ENCODE data around the gene TAMALIN. TPM values are rescaled to one million over a fixed set of nuclear protein-coding genes. Genes with fewer than 3 reads are reported as not detected.

Gene TAMALIN
- total RNA-seq (100 to 1,000 TPM in 1 of 7 donors, 10 to 100 TPM in 6; 31.7 to 141 (median 69.5) TPM), polyA plus RNA-seq (10 to 100 TPM; 25.5 to 38.2 (median 35.2) TPM)
- long read RNA-seq, donor 1, transcript GRASP-201 (8 exons, 1,933 nt) = major isoform, 13 of 14 reads
- long read RNA-seq, donor 1, partial matches to known transcripts = 0 of 14 reads
- long read RNA-seq, donor 1, other reads (novel, unspliced or antisense) = 0 of 14 reads
- long read RNA-seq, donor 2, transcript GRASP-201 (8 exons, 1,933 nt) = major isoform, 15 of 15 reads
- long read RNA-seq, donor 2, partial matches to known transcripts = 0 of 15 reads
- long read RNA-seq, donor 2, other reads (novel, unspliced or antisense) = 0 of 15 reads

DNA sequence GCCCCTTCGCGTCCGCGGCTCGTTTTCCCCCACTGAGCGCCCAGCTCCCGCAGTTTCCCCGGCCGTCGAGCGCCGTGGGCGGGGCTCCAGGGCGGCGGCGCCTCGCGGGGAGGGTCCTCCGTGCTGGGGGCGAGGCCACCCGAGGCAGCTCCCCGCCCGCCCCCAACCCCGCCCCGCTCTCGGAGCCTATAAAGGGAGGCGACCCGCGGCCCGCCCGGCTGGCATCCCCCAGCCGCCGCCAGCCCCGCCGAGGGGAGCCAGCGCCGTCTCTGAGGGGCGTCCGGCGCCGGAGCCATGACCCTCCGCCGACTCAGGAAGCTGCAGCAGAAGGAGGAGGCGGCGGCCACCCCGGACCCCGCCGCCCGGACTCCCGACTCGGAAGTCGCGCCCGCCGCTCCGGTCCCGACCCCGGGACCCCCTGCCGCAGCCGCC is at the start of gene TAMALIN:
TAMALIN (plus strand) TSS at position 221 of the 432 bp plus-strand sequence; CDS start at position 295, 74 bp downstream.
- intact Hi-C loops (cut with DNase I; ENCODE audit: low total_unique reads) = no loop called here
- TF ChIP-seq POLR2A (IDR thresholded peaks at IDR 0.05) (peak; percentile 85 to 96 (median 91)), POLR2AphosphoS5 (IDR thresholded peaks at IDR 0.05) (peak; percentile 97 to 99 (median 97))
- TF ChIP-seq, protein P1, sequence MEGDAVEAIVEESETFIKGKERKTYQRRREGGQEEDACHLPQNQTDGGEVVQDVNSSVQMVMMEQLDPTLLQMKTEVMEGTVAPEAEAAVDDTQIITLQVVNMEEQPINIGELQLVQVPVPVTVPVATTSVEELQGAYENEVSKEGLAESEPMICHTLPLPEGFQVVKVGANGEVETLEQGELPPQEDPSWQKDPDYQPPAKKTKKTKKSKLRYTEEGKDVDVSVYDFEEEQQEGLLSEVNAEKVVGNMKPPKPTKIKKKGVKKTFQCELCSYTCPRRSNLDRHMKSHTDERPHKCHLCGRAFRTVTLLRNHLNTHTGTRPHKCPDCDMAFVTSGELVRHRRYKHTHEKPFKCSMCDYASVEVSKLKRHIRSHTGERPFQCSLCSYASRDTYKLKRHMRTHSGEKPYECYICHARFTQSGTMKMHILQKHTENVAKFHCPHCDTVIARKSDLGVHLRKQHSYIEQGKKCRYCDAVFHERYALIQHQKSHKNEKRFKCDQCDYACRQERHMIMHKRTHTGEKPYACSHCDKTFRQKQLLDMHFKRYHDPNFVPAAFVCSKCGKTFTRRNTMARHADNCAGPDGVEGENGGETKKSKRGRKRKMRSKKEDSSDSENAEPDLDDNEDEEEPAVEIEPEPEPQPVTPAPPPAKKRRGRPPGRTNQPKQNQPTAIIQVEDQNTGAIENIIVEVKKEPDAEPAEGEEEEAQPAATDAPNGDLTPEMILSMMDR (IDR thresholded peaks at IDR 0.05 in 8 of 11, conservative IDR thresholded peaks at IDR 0.05 in 3 of 11) = no peak
- peaks cover 20 to 80% (median 62%) of the 10 kb centered on the region in 6 donors for H3K4me1 ChIP-seq

DNA sequence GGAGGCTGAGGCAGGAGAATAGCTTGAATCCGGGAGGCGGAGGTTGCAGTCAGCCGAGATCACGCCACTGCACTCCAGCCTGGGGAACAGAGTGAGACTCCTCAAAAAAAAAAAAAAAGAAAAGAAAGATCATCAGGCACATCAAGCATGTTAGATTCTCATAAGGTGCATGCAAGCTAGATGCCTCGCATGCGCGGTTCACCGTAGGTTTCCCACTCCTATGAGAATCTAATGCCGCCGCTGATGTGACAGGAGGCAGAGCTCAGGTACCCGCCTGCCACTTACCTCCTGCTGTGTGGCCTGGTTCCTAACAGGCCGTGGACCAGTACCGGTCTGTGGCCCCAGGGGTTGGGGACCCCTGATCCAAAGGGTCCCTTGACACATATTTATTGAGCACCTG is 48.2 kb upstream of the TAMALIN start:
- intact Hi-C loops (cut with DNase I; ENCODE audit: low total_unique reads) = no loop called here
- Histone ChIP-seq H3K27me3 (replicated peaks in 1 of 7) (no peaks in the 10 kb centered on the region), H3K9me3 (no peaks in the 10 kb centered on the region), H3K4me3 (no peak overlapping the region), H3K4me1 (peaks cover 15 to 83% (median 39%) of the 10 kb centered on the region in 6 donors), H3K27ac (no peak overlapping the region), H3K36me3 (peaks cover 0 to 13% (median 0%) of the 10 kb centered on the region in 6 donors)
- WGBS, 5 donors = 96 to 98% (median 98%) methylated on average over 13 of the region's 13 CpGs
- no peak for DNase-seq
- TF ChIP-seq POLR2AphosphoS5 (IDR thresholded peaks at IDR 0.05) (no peak), POLR2A (IDR thresholded peaks at IDR 0.05) (no peak)
- TF ChIP-seq, protein P1 (IDR thresholded peaks at IDR 0.05 in 8 of 11, conservative IDR thresholded peaks at IDR 0.05 in 3 of 11) = no peak

More for the DNA sequence above, at the start of gene TAMALIN:
- Histone ChIP-seq H3K4me3 (peak within 1 kb of the TSS; percentile 60 to 93 (median 72)), H3K27me3 (replicated peaks in 1 of 7) (peaks cover 0 to 28% (median 5%) of the 10 kb centered on the region in 7 donors), H3K36me3 (peaks cover 0 to 33% (median 10%) of the 10 kb centered on the region in 6 donors), H3K9me3 (no peaks in the 10 kb centered on the region), H3K27ac (peak within 1 kb of the TSS; percentile 84 to 97 (median 91))
- DNase-seq = peak; percentile 94
- WGBS, 5 donors = 0 to 1% (median 0%) methylated on average over 5 to 60 of the region's 60 CpGs

DNA sequence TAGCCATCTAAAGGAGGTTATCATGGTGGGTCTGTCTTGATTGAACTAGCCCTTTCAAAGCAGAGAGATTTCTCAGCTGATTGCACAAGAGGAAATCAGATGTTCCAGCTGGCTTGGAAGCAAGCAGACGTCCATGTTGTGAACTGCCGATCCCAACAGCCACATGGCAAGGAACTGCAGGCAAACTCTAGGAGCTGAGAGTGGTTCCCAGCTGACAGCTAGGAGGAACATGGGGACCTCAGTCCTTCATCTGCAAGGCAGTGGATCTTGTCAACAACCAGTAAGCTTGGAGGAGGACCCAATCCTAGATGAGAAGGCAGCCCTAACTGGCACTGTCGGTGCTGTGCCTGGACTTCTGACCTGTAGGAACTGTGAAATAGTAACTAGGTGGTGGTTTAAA is 47.5 kb upstream of the TAMALIN start:
- Histone ChIP-seq H3K4me1 (peaks cover 11 to 76% (median 33%) of the 10 kb centered on the region in 6 donors), H3K27ac (peak overlapping the region in 1 of 8 donors; percentile 5), H3K4me3 (no peak overlapping the region), H3K9me3 (no peaks in the 10 kb centered on the region), H3K27me3 (replicated peaks in 1 of 7) (no peaks in the 10 kb centered on the region), H3K36me3 (peaks cover 0 to 14% (median 0%) of the 10 kb centered on the region in 6 donors)
- DNase-seq = no peak
- intact Hi-C loops (cut with DNase I; ENCODE audit: low total_unique reads) = no loop called here
- WGBS, 5 donors = 43 to 86% (median 48%) methylated on average over 1 to 3 of the region's 3 CpGs
- TF ChIP-seq POLR2A (IDR thresholded peaks at IDR 0.05) (no peak), POLR2AphosphoS5 (IDR thresholded peaks at IDR 0.05) (no peak)
- TF ChIP-seq, protein P1 (IDR thresholded peaks at IDR 0.05 in 8 of 11, conservative IDR thresholded peaks at IDR 0.05 in 3 of 11) = no peak

DNA sequence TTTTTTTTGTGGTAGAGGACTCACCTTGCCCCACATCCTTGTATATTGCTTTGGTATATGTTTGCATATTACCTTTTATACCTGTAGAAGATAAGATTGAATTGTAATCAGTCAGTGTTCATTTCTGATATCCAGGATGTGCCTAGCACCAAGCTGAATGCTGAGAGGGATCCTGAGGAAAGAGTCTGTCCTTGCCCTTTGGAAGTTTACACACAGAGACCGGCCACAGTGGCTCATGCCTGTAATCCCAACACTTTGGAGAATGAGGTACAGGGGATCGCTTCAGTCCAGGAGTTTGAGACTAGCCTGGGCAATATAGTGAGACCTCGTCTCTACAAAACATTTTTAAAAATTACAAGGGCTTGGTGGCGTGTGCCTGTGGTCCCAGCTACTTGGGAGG is 46.8 kb upstream of the TAMALIN start:
- Histone ChIP-seq H3K9me3 (no peaks in the 10 kb centered on the region), H3K27me3 (replicated peaks in 1 of 7) (no peaks in the 10 kb centered on the region), H3K36me3 (peaks cover 0 to 14% (median 0%) of the 10 kb centered on the region in 6 donors), H3K4me1 (peaks cover 4 to 69% (median 26%) of the 10 kb centered on the region in 6 donors), H3K27ac (no peak overlapping the region), H3K4me3 (no peak overlapping the region)
- no peak for TF ChIP-seq POLR2AphosphoS5 (IDR thresholded peaks at IDR 0.05)
- TF ChIP-seq POLR2A (IDR thresholded peaks at IDR 0.05) = no peak
- 91 to 97% (median 94%) methylated on average over 4 of the region's 4 CpGs for WGBS, 5 donors
- DNase-seq = no peak
- intact Hi-C loops (cut with DNase I; ENCODE audit: low total_unique reads) = no loop called here

Data from spleen (tissue), 13 donors.